IMR-90 (cell line): ENCODE results near the gene RTEL1. TPM values are rescaled to one million over a fixed set of nuclear protein-coding genes. Genes with fewer than 3 reads are reported as not detected.

Experiments
- ATAC-seq: fragments of 200-7000 bp; cut with Tn5 transposase; 2 replicates; pipeline ENCODE4 v1.9.1; 2020; ENCODE audit warnings: low read depth, mild to moderate bottlenecking, moderate library complexity
- BruUV-seq: library from RNA; stranded (reverse); fragments of 400-500 nt; replicated peaks from 2 replicates; lab custom pipeline; 2021; lab: Mats Ljungman, UMichigan
- CTCF ChIA-PET: fragments of 300-600 bp; formaldehyde crosslinking; extraction: SDS; loops from one replicate; lab custom pipeline; 2021; ENCODE audit warnings: antibody characterized with exemption; lab: Yijun Ruan, JAX
- POLR2A ChIA-PET: fragments of 300-600 bp; sonication (Branson Sonifier 250); formaldehyde crosslinking; loops from one replicate; lab custom pipeline; 2022; ENCODE audit warnings: antibody characterized with exemption; ENCODE audit not compliant: unreplicated experiment; lab: Charles Lee
- DNase-seq: peaks from one replicate; pipeline ENCODE4 v3.0.0; 2013
- H2AFZ ChIP-seq: replicated peaks from 2 replicates; pipeline ENCODE3; 2013; ENCODE audit warnings: low read length, mild to moderate bottlenecking; ENCODE audit not compliant: poor library complexity
- H2AK5ac ChIP-seq: 2 replicates; pipeline ENCODE4 v1.6.1; 2013; ENCODE audit warnings: low read depth, low read length, inconsistent platforms
- H2AK9ac ChIP-seq: replicated peaks from 2 replicates; pipeline ENCODE3; 2013; ENCODE audit warnings: mild to moderate bottlenecking, low read depth, low read length, moderate library complexity; ENCODE audit not compliant: poor library complexity
- H2BK120ac ChIP-seq: 2 replicates; pipeline ENCODE4 v1.6.1; 2013; ENCODE audit warnings: low read depth, low read length, inconsistent platforms
- H2BK15ac ChIP-seq: 3 replicates; pipeline ENCODE4 v1.6.1; 2013; ENCODE audit warnings: low read depth, low read length, inconsistent platforms
- H2BK20ac ChIP-seq: 2 replicates; pipeline ENCODE4 v1.6.1; 2013; ENCODE audit warnings: low read depth, mild to moderate bottlenecking, inconsistent platforms, low read length, moderate library complexity
- H2BK5ac ChIP-seq: 2 replicates; pipeline ENCODE4 v1.6.1; 2013; ENCODE audit warnings: mild to moderate bottlenecking, low read depth, low read length, inconsistent platforms; ENCODE audit not compliant: poor library complexity, severe bottlenecking
- H3K14ac ChIP-seq: replicated peaks from 2 replicates; pipeline ENCODE4 v1.6.1; 2013; ENCODE audit warnings: low read depth, low read length, inconsistent platforms
- H3K18ac ChIP-seq: 2 replicates; pipeline ENCODE4 v1.6.1; 2013; ENCODE audit warnings: low read depth, low read length, control low read depth
- H3K23ac ChIP-seq: 2 replicates; pipeline ENCODE4 v1.6.1; 2013; ENCODE audit warnings: low read depth, low read length, inconsistent platforms
- H3K27ac ChIP-seq: 2 replicates; pipeline ENCODE4 v1.5.1; 2013; ENCODE audit warnings: mild to moderate bottlenecking, control low read depth, low read length; ENCODE audit not compliant: insufficient read depth
- H3K27me3 ChIP-seq: 2 replicates; pipeline ENCODE4 v1.6.1; 2013; ENCODE audit warnings: low read length; ENCODE audit not compliant: control insufficient read depth, insufficient read depth
- H3K36me3 ChIP-seq: 2 replicates; pipeline ENCODE4 v1.6.1; 2013; ENCODE audit warnings: low read length, mixed read lengths; ENCODE audit not compliant: control insufficient read depth, insufficient read depth
- H3K4ac ChIP-seq: 2 replicates; pipeline ENCODE4 v1.6.1; 2013; ENCODE audit warnings: low read depth, low read length, inconsistent platforms
- H3K4me1 ChIP-seq: 2 replicates; pipeline ENCODE4 v1.6.1; 2013; ENCODE audit warnings: low read length, mixed read lengths; ENCODE audit not compliant: control insufficient read depth, insufficient read depth
- H3K4me2 ChIP-seq: 2 replicates; pipeline ENCODE4 v1.6.1; 2013; ENCODE audit warnings: low read depth, mild to moderate bottlenecking, control low read depth, low read length, moderate library complexity
- H3K4me3 ChIP-seq: 2 replicates; pipeline ENCODE4 v1.5.1; 2013; ENCODE audit warnings: low read depth, mild to moderate bottlenecking, control low read depth, low read length, moderate library complexity; ENCODE audit not compliant: insufficient read depth
- H3K56ac ChIP-seq: 2 replicates; pipeline ENCODE4 v1.6.1; 2013; ENCODE audit warnings: low read length, inconsistent platforms; ENCODE audit not compliant: insufficient read depth; ENCODE audit errors: extremely low read depth
- H3K79me1 ChIP-seq, 2 experiments: 2 replicates each; pipeline ENCODE4 v1.6.1; 2013; ENCODE audit warnings: low read length in 2 of 2, inconsistent platforms in 1 of 2, low read depth in 1 of 2
- H3K9ac ChIP-seq: 2 replicates; pipeline ENCODE4 v1.6.1; 2013; ENCODE audit warnings: low read depth, low read length, control low read depth
- H3K9me1 ChIP-seq: 2 replicates; pipeline ENCODE4 v1.6.1; 2013; ENCODE audit warnings: low read length, inconsistent platforms; ENCODE audit not compliant: insufficient read depth
- H3K9me3 ChIP-seq: 2 replicates; pipeline ENCODE4 v1.6.1; 2013; ENCODE audit warnings: low read length; ENCODE audit not compliant: control insufficient read depth, insufficient read depth
- H4K20me1 ChIP-seq: 2 replicates; pipeline ENCODE4 v1.6.1; 2013; ENCODE audit warnings: low read length, inconsistent platforms; ENCODE audit not compliant: insufficient read depth
- H4K5ac ChIP-seq: 2 replicates; pipeline ENCODE4 v1.6.1; 2013; ENCODE audit warnings: mild to moderate bottlenecking, low read depth, low read length, control low read depth
- H4K8ac ChIP-seq, 2 experiments: 2 replicates each; pipeline ENCODE4 v1.6.1; 2013; ENCODE audit warnings: low read depth in 2 of 2, low read length in 2 of 2, control low read depth in 1 of 2, inconsistent platforms in 1 of 2
- H4K91ac ChIP-seq: 2 replicates; pipeline ENCODE4 v1.6.1; 2013; ENCODE audit warnings: low read depth, low read length, inconsistent platforms; ENCODE audit not compliant: insufficient read depth
- MAFK ChIP-seq: IDR thresholded peaks from 2 replicates; pipeline ENCODE4 v1.6.1; 2012; ENCODE audit warnings: low read depth, low read length, improper control_type of control experiment
- POLR2A ChIP-seq: IDR thresholded peaks from 2 replicates; pipeline ENCODE4 v1.6.1; 2012; ENCODE audit warnings: mild to moderate bottlenecking, low read depth, low read length
- WGBS, 2 experiments: methylation state at CpG; one replicate each; pipeline versions ENCODE4 v1.1.5 to v1.1.7; 2013; ENCODE audit warnings: missing lambda C conversion rate in 2 of 2; ENCODE audit not compliant: insufficient read length in 1 of 2; ENCODE audit errors: extremely low coverage in 2 of 2; 5-methylcytosine and 5-hydroxymethylcytosine counted together
- dilution Hi-C: fragments of 300-500 bp; cut with HindIII; formaldehyde crosslinking; loops from one replicate; pipeline ENCODE4 v1.14.3; 2018; ENCODE audit warnings: low sequenced_read_pairs; ENCODE audit not compliant: unreplicated experiment
- in situ Hi-C: fragments of 300-500 bp; cut with MboI; formaldehyde crosslinking; loops from 3 replicates; pipeline ENCODE4 v1.14.3; 2019; ENCODE audit warnings: low sequenced_read_pairs, inconsistent platforms, mixed read lengths
- intact Hi-C: fragments of 100-400 bp; cut with micrococcal nuclease; formaldehyde crosslinking; loops from 2 replicates; pipeline ENCODE4 v1.10.0; 2022
- polyA plus RNA-seq, 3 experiments: library from polyadenylated mRNA; depleted of rRNA; stranded (reverse); fragments of >200 nt; gene quantifications; 2 replicates each; pipeline ENCODE4 v1.2.3, GENCODE V29; 2012; ENCODE audit warnings: low replicate concordance in 1 of 3
- total RNA-seq: library from RNA; depleted of rRNA; stranded (reverse); fragments of >200 nt; gene quantifications from 2 replicates; pipeline ENCODE4 v1.2.3, GENCODE V29; 2012
- TF ChIP-seq, protein P1 (sequence below): conservative IDR thresholded peaks from 2 replicates; pipeline ENCODE4 v1.5.1; 2012; ENCODE audit warnings: mild to moderate bottlenecking, low read depth, low read length, improper control_type of control experiment

Gene RTEL1
- total and polyA plus RNA-seq, 2 of the 4 experiments (the other 2 are of a cell fraction): 14.7 to 18.8 TPM

DNA sequence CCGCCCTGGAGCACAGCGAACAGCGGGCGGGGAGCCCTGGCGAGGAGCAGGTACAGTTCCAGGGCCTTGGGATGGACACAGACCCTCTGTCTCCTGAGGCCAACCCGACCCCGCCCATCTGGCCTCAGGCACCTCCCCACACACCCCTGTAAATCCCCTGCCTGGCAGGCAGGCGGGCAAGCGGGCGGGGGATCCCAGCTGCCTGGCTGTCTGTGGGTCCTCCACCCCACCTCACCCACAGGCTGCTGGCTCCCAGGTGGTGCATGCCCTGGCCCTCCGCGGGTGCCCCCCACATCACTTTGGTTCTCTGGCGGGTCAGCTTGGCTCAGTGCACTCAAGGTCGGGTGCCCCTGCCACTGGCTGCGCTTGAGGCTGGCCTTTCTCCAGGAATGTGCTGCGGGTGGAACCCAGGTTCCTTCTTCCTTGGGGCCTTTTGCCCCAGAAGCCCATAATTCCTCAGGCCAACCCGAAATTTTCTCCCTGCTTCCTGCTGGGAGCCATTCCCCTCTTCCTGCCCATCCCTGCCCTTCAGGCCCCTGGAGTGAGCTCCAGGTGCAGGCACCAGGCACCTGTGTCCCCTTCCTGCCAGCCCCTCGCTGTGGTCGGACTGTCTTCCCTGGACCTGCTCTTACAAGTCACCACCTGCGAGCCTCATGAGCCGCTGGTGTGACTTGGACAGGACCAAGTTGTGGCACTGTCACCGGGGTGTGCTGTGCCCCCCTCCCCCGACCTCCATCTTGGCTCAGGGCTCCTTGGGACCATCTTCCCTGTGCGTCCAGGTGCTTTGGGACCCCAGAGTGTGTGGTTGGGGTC, 33.0 kb downstream of the RTEL1 start:
- Histone ChIP-seq H4K91ac (no peak overlapping the region), H2BK20ac (no peak overlapping the region), H2AK9ac (peak overlapping the region; percentile 76), H3K56ac (no peak overlapping the region), H2AFZ (peak overlapping the region; percentile 32), H3K27ac (no peak overlapping the region), H3K36me3 (peaks cover 9% of the 10 kb centered on the region; the same call in 1 of the 2 replicates), H3K4me2 (no peak overlapping the region), H2BK5ac (no peak overlapping the region), H3K27me3 (no peaks in the 10 kb centered on the region), H3K4me3 (no peak overlapping the region), H3K4me1 (peaks cover 14% of the 10 kb centered on the region), H2BK15ac (no peak overlapping the region), H3K9ac (no peak overlapping the region), H3K14ac (no peak overlapping the region), H4K20me1 (no peaks in the 10 kb centered on the region), H2AK5ac (no peak overlapping the region; the same call in 1 of the 2 replicates), H3K4ac (no peak overlapping the region), H3K79me1 (peaks cover 0 to 15% of the 10 kb centered on the region in 2 experiments; a peak in 2 of 4 replicates), H3K18ac (no peak overlapping the region), H3K9me1 (peaks cover 9% of the 10 kb centered on the region), H3K9me3 (no peaks in the 10 kb centered on the region), H3K23ac (no peak overlapping the region), H4K5ac (no peak overlapping the region), H4K8ac (no peak overlapping the region), H2BK120ac (no peak overlapping the region)
- 91% methylated on average over 16 of the region's 24 CpGs; no CpG with 5 or more reads in 1 of the 2 experiments for WGBS, 2 experiments
- DNase-seq: no peak
- dilution Hi-C loops: no loop called here
- no peak for ATAC-seq
- CTCF ChIA-PET: interaction anchor here (0.6 kb wide), 1 partner anchor 136 kb away, joined by 7 read pairs; no protein-coding TSS in a partner anchor
- in situ Hi-C loops: no loop called here
- no TSS peak for BruUV-seq
- TF ChIP-seq, protein P1, sequence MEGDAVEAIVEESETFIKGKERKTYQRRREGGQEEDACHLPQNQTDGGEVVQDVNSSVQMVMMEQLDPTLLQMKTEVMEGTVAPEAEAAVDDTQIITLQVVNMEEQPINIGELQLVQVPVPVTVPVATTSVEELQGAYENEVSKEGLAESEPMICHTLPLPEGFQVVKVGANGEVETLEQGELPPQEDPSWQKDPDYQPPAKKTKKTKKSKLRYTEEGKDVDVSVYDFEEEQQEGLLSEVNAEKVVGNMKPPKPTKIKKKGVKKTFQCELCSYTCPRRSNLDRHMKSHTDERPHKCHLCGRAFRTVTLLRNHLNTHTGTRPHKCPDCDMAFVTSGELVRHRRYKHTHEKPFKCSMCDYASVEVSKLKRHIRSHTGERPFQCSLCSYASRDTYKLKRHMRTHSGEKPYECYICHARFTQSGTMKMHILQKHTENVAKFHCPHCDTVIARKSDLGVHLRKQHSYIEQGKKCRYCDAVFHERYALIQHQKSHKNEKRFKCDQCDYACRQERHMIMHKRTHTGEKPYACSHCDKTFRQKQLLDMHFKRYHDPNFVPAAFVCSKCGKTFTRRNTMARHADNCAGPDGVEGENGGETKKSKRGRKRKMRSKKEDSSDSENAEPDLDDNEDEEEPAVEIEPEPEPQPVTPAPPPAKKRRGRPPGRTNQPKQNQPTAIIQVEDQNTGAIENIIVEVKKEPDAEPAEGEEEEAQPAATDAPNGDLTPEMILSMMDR: no peak
- TF ChIP-seq MAFK (no peak), POLR2A (no peak)
- intact Hi-C loops: no loop called here
- POLR2A ChIA-PET: no interaction called here
